ENCODE data around the gene MAB21L2.

DNA sequence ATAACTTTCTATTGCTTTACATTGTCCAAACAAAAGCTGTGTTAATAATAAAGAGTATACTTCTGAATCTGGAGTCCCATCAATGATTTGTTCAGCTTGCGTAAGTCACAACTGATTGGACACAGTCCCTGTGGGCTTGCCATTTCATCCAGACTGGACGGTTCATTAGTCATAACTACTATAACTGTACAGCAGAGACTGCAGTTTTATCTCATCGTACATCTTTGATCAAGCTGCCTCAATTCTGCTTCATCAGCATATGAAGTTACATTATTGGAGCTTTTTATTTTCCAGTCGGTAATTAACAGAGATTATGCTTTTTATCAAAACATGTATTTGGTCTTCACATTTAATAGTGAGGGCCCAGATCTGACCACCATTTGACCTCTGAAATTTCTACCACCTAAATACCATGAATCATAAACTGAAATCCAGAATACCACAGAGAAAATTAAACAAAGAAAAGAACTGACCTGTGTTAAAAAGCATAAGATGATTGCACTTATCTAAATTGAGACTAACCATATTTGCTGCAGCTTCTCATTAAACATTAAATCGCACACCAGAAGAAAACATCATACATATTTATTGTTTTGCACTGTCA lies 12.5 kb upstream of the MAB21L2 start:
- TF ChIP-seq POLR2AphosphoS5 (IDR thresholded peaks at IDR 0.05; ENCODE audit: low read depth) (no peak), EZH2 (IDR thresholded peaks at IDR 0.05; ENCODE audit: low read depth, unreplicated experiment) (no peak), STAT1 (IDR thresholded peaks at IDR 0.05; ENCODE audit: unreplicated experiment) (no peak)
- TF ChIP-seq, protein P1, sequence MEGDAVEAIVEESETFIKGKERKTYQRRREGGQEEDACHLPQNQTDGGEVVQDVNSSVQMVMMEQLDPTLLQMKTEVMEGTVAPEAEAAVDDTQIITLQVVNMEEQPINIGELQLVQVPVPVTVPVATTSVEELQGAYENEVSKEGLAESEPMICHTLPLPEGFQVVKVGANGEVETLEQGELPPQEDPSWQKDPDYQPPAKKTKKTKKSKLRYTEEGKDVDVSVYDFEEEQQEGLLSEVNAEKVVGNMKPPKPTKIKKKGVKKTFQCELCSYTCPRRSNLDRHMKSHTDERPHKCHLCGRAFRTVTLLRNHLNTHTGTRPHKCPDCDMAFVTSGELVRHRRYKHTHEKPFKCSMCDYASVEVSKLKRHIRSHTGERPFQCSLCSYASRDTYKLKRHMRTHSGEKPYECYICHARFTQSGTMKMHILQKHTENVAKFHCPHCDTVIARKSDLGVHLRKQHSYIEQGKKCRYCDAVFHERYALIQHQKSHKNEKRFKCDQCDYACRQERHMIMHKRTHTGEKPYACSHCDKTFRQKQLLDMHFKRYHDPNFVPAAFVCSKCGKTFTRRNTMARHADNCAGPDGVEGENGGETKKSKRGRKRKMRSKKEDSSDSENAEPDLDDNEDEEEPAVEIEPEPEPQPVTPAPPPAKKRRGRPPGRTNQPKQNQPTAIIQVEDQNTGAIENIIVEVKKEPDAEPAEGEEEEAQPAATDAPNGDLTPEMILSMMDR (conservative IDR thresholded peaks at IDR 0.05; ENCODE audit: low read depth in 2 of 2), result no peak
